NCI-H2081 treated with DMSO at 0.1 percent for 48 hours (cell line): ENCODE measurements around the gene CRLF1.
"Not testable (repeated sequence)": the region's sequence is repeated elsewhere in the genome, so short reads cannot be mapped to it uniquely, and the experiment has no call there.

ENCODE experiments used
- DNase-seq: peaks from one replicate; lab custom pipeline; 2025; lab: John Stamatoyannopoulos, UW

The CRLF1 gene

DNA sequence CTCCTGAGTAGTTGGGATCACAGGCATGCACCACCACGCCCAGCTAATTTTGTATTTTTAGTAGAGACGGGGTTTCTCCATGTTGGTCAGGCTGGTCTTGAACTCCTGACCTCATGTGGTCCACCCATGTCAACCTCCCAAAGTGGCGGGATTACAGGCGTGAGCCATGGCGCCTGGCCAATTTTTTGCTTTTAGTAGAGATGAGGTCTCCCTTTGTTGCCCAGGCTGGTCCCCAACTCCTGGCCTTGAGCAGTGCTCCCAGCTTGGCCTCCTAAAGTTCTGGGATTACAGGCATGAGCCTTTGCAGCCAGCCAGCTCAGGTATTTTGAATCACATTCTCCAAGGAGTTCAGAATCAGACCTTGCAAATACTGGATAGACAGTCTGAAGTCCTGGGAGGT is 13.9 kb downstream of the CRLF1 start:
- not testable (repeated sequence) for DNase-seq

DNA sequence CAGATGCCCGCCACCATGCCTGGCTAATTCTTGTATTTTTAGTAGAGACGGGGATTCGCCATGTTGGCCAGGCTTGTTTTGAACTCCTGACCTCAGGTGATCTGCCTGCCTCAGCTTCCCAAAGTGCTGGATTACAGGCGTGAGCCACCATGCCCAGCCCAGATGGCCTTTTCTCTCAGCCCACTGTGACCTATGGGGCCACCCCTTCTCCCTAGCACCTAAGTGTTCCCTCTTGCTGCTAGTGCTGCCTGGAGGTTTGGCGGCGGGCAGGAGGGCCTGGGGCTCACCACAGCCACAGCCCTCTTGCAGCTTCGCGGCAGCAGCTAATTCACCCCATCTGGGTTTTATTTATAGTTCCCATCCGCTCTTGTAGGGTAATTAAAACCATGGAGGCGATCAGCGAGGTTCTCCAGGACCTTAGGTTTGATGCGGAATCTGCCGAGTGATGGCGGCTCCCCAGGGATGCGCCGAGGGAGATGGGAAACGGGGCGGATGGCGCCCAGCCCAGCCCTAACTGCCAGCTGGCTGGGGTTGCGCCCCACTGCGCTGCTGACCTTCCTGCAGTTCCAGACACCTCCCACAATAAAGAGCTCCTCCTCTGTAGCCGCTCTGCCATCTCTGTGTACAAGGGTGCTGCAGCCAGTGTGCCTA is 14.7 kb downstream of the CRLF1 start:
- DNase-seq: no peak

DNA sequence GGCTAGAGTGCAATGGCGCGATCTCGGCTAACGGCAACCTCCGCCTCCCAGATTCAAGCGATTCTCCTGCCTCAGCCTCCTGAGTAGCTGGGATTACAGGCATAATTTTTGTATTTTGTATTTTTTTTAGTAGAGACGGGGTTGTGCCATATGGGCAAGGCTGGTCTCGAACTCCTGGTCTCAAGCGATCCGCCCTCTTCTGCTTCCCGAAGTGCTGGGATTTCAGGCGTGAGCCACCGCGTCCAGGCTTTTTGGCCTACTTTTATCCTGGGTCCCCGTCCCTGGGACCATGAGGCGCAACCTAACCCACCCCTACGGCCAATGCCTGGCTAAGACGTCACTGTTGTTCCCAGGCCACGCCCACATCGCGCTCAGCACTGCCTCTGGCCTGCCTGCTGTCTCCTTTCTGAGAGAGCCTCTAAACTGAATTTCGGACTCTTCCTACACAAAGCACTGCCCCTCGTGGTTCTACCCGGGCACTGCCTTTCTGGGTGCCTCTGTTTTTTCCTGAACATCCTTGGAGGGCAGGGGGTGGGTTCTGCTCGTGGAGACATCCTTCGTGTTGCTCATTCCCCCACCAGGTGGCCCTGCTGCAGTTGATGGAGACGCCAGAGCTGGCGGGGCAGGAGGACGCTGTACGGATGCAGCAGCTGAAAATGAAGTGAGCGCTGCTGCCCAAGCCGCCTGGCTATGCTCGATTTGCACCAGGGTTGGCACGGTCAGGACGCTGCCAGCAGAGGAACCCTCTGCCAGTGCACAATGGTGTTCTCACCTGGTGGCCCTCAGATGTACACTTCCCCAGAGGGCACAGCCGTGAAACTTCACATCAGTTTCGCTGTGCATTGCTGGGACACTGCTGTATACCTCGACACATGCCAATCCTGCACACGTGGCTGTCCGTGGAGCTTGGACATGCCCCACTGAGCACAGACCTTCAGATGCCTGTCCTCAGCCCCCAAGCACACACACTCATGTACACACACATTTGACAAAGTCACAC is 16.0 kb downstream of the CRLF1 start:
- DNase-seq: no peak

DNA sequence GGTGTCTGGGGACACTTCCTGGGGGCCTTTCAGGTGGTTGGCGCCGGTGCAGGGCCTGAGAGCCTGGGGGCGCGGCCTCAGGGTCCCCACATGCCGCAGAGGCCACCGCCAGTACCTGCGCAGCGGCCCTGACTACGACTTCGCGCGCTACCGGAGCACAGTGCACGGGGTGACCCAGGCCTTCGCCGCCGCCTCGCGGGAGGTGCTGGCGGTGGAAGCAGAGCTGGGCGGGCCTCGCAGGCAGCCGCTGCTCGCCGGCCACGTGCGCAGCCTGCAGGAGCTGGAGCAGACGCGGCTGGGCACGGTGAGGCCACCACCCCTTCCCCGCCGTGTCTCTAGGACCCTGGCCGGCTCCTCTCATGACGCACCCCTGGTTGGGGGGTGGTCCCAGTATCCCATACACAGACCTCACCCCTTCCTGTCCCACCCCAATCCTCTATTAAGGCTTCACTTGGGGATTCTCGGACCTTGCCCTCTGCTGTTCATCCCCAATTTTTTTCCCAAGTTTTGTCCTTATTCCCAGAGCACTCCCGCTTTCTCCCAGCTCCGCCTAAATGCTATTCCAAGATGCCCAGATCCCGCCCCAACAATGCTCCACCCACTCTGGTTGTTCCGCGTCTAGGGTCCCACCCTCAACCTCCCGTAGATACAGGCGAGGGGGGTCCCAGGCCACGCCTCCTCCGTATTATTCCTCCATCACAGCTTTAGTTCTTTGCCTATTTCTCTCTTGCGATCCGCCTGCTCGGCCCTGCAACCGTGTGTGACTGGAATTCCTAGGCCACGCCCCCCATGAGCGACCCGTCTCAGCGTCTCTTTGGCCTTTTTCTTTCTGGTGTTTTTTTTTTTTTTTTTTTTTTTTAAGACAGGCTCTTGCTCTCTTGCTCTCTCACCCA is 17.0 kb downstream of the CRLF1 start:
- DNase-seq: no peak

DNA sequence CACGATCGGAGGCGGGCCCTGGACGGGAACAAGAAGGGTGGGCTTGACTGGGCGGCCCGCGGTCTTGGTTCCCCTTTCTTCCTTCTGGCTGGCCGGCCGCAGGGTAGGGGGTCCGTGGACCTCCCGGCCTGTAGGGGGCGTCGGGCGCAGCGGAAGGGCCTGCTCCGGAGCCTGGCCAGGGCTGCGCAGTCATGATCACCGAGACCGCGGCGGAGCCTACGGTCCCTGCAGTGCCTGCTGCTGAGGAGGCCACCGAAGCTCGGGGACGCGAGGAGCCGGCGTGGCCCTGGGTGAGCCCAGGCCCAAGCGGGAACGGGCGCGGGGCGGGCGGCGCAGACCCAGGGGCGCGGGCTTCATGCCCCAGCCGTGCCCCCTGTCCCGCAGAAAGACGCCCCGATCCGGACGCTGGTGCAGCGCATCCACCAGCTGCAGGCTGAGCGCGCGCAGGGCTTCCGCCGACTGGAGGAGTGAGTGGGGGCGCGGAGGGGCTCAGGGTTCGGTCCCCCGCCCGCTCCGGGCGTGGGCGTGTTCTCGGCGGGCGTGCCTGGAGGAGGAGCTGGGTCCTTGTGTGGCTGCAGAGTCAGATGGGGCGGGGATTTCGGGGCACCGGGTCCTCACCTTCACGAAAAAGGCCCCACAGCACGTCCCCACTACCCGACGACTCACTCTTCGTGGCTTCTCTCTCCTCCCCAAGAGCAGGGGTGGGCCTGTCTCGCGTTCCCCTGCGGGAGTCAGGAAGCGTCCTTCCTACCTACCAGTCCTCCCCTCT is 17.8 kb downstream of the CRLF1 start, which contains the start of gene REX1BD:
Gene REX1BD, plus strand, starts transcription at position 188 of the 769 bp plus-strand sequence. Its CDS starts 4 bp downstream, at position 192.
- DNase-seq: no peak

DNA sequence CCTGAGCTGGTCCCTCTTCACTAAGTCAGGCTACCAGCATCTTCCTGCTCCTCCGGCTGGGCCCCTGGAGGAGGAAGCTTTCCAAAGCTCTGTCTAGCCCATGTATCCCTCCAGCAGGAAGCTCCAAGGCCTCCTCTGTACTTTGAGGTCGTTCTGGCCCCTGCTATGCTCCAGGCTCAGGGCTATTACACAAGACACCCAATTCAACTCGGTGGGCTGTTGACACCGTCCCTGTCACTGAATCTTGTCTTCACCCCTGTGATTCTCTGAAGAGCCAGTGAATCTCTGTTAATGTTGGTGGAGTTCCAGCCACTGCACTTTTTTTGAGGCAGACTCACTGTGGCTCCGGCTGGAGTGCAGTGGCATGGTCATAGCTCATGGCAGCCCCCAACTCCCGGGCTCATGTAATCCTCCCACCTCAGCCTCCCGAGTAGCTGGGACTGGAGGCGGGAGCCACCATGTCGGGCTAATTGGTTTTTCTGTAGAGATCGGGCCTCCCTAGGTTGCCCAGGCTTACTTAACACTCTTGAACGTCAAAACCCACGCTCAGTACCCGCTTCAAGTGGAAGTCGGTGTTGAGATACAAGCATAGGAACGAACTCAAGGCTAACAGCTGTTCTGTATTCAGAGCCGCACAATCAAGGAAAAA is 18.5 kb downstream of the CRLF1 start:
- DNase-seq: no peak

DNA sequence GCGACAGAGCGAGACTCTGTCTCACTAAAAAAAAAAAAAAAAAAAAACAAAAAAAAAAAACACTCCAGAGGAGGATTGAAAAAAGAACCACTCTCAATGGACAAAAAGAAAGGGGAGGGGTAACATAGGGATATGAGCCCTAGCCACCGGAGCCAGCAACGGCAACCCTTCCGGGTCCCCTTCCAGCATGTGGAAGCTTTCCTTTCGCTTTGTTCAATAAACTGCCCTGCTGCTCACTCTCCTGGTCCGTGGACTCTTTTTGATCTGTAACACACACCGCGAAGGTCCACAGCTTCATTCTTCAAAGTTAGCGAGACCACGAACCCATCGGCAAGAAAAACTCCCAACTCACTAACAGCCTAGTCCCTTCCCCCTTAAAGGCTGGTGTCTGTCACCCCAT is 19.0 kb downstream of the CRLF1 start:
- DNase-seq: no peak

DNA sequence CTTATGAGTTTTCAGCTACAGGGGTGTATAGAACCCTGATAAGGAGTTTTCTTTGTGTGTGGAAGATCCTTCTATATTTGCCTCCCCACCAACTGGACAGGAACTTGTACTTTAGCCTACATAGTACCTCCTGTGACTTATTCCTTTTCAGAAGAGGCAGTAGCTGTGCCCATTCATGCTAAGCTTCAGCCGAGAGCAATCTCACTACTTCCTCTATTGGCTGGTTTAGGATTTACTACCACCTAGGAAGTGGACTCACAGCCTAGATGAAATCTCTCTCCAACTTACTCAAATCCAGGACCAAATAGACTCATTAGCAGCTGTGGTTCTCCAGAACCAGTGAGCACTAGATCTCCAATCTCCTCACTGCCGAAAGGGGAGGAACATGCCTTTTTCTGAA is 20.3 kb downstream of the CRLF1 start:
- no peak for DNase-seq

DNA sequence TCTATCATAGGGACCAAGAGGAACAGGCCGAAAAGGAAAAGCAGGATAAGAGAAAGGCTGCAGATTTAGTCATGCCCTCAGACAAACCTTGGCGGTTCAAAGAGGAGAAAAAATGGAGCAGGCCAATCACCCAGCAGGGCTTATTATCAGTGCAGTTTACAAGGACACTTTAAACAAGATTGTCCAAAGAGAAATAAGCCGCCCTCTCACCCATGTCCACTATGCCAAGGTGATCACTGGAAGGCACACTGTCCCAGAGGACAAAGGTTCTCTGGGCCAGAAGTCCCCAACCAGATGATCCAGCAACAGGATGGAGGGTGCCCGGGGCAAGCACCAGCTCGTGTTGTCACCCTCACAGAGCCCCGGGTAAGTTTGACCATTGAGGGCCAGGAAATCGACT is 26.3 kb downstream of the CRLF1 start:
- no peak for DNase-seq

DNA sequence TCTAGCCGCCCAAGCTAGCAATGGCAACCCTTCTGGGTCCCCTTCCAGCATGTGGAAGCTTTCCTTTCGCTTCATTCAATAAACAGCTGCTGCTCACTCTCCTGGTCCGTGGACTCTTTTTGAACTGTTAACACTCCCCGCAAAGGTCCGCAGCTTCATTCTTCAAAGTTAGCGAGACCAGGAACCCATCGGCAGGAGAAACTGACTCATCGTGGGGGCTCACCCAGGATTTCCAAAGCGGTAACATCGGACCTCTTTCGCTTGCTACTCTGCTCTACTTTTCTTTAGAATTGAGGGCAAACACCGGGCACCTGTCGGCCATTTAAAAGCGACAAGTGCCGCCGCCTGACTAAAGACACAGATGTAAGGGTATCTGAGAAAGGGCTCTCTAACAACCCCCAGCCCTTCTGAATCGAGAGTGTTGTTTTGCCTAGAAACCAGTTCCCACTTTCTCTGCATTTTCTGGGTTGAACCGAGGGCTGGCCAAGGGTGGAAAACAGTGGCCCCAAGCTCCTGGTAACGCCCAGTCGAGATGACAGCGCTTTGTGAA is 29.2 kb downstream of the CRLF1 start:
- DNase-seq: no peak

DNA sequence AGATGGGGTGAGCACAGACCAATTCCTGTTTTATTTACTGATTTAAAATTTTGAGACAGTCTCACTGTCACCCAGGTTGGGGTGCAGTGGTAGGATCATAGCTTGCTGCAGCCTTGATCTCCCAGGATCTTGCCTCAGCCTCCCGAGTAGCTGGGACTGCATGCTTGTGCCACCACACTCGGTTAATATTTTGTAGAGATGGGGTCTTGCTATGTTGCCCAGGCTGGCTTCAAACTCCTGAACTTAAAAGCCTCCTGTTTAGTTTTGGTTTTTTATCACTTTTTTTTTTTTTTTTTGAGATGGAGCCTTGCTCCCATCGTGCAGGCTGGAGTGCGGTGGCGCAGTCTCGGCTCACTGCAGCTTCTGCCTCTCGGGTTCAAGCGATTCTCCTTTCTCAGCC is 30.2 kb downstream of the CRLF1 start:
- DNase-seq: no peak

DNA sequence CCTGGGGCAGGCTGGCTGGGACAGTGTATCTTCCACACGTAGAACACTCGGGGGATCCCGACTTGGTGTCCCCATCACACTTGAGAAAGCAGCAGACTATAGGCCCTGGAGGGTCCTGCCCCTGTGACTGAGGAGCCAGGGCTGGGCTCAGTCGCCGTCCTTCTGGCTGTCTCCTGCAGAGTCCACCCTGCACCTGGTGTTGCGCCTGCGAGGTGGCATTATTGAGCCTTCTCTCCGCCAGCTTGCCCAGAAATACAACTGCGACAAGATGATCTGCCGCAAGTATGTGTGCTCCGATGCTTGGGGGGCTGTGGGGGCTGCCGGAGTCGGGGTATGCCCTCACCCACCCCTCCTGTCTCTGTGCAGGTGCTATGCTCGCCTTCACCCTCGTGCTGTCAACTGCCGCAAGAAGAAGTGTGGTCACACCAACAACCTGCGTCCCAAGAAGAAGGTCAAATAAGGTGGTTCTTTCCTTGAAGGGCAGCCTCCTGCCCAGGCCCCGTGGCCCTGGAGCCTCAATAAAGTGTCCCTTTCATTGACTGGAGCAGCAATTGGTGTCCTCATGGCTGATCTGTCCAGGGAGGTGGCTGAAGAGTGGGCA is 31.8 kb downstream of the CRLF1 start:
- no peak for DNase-seq

DNA sequence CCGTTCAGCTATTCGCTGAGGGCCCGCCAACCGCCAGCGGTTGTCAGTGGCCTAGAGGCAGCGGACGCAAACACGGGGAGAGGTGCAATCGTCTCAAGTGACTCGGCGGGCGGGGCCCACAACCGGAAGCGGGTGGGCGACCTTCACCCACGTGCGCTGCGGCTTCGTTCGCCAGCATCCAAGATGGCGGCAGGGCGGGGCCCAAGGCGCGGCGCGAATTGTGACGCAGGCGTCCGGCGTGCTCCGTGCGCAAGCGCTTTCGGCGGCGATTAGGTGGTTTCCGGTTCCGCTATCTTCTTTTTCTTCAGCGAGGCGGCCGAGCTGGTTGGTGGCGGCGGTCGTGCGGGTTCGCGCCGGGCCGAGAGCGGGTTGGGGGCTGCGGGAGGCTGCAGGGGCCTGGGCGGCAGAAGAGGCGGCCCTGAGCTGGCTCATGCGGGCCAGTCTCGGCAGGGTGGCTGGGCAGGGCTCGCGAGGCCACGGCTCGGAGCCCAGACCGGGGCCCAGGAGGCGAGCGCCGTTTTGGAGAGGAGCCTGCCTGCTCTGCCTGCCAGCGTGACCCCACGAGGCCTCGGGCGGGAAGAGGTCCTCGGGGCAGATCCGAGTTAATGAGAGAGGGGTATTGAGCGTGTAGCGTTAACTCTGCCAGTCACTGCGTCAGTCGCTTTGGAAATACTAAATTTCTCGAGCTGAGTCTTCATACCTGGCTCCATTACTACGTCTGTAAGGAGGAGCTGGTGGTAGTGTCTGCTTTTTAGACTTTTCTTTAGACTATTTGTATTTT is 34.8 kb downstream of the CRLF1 start, which contains the start of gene UBA52:
Gene UBA52, plus strand, starts transcription at position 294 of the 781 bp plus-strand sequence. CDS start 1,444 bp downstream, outside the sequence.
- peak; percentile 88 for DNase-seq

DNA sequence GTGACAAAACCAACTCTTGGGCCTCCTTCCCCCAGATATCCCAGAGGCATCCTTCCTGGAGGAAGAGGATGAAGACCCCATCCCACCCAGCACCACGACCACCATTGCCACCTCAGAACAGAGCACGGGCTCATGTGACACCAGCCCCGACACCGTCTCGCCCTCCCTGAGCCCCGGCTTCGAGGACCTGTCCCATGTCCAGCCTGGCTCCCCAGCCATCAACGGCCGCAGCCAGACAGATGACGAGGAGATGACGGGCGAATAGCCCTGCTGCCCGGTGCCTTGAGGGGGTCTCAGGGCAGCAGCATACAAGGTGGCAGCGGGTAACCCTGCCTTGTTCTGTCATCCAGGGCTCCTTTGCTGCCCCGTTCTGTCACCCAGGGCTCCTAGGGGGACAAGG is 38.2 kb downstream of the CRLF1 start:
- no peak for DNase-seq

DNA sequence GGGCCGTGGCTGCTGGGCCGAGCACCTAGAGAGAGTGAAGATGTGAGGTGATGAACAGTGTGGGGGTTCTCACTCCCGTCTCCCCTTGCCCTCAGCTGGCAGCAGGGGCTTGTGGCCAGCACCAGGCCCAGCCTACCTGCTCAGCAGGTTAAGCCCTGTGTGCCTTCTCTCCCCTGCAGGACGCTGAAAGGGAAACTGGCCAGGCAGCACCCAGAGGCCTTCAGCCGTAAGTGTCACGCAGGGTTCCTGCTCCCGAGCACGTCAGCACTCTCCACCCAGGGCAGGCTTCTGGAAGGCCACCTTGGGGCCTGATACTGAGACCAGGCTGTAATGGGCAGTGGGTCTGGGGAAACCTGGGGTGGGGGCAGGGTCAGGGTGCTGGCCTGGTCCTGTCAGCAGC is 39.6 kb downstream of the CRLF1 start:
- no peak for DNase-seq

DNA sequence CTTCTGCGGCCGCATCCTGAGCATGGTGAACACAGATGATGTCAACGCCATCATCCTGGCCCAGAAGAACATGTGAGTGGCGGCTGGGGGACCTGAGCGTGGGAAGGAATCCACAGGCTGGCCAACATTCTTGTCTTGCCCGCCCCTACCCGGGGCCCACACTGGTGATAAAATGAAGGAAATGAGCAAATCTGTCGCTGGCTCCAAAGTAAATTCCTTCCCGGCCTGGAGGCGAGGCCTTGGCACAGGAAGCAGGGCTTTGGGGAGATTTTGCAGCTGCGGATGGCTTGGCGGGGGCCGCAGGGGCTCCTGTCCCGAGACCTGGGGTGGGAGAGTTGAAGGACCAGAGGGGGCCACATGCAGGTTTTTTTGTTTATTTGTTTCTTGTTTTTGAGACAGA is 44.5 kb downstream of the CRLF1 start:
- DNase-seq: no peak

DNA sequence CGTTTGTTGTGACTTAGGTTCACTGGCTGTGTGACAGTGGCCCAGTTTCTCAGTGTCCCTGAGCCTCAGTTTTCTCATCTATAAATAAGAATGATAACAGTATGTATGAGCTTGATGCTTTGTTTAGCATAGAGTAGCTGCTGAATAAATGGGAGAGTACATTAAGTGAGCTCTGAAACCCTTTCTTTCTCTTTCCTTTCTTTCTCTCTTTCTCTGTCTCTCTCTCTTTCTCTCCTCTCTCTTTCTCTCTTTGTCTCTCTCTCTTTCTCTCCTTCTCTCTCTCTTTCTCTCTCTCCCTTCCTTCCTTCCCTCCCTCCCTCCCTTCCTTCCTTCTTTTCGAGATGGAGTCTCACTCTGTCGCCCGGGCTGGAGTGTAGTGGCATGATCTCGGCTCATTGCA is 46.9 kb downstream of the CRLF1 start:
- DNase-seq: no peak

DNA sequence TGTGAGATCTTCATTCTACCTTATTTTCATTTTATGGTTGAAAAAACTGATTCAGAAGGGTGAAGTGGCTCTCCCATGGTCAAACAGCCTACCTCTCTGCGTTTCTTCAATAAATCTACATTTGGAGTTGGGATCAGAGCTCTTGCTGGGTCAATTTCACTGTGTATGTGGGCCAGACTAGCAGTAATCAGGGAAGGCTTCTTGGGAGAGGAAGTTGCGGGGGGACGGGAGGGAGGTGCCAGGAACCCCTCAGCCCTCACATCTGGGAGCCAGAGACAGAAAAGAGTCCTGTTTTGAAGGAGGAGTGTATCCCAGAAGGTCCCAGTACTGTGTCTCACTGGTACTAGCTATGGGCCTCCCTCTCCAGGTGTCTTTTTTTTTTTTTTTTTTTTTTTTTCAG is 48.0 kb downstream of the CRLF1 start:
- no peak for DNase-seq

DNA sequence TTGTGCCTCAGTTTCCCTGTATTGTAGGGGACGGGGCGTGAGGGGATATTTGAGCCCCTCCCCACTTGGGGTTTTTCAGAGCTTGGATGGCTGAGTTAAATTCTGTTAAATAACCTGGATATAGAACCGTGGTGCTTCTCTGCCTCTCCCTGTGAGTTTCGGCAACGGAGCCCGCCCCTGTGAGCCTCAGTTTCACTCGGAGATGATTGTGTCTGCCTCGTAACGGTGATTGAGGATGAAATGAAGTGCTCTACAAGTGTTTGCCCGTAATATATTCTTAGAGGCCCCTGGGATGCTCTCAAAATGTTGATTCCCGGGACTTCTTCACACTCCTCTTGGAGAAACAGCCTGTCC is 48.4 kb downstream of the CRLF1 start:
- DNase-seq: no peak
